ENCODE data around the gene PTPMT1.

Gene PTPMT1

GRCh38 chr11:47607380-47607779, 42.0 kb downstream of the PTPMT1 start:
- DNase-seq (ENCODE audit: low read depth in 3 of 3) = no peak

GRCh38 chr11:47609675-47610074, 44.3 kb downstream of the PTPMT1 start:
- DNase-seq (ENCODE audit: low read depth in 3 of 3) = no peak

DNA sequence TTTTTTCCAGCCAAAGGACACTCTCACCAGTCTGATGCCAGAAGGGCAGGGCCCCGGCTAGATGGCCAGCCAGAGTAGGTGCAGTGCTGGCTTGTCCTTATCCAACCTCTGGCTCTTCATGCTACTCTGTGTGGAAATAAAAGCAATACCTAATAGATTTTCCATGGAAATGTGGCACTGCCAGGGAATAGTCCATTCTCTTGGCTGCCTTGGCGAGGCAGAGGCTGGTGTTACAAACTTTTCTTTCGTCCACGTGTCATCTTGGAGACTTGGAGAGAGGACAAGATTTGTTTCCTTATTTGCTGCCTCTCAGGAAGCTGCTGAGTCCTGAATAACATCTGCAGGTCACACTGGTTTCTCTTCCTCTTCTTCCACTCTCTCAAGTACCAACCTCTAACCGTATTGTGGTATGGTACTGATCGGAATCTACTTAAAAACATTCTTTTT, 46.0 kb downstream of the PTPMT1 start:
- no peak for DNase-seq (ENCODE audit: low read depth in 3 of 3)

DNA sequence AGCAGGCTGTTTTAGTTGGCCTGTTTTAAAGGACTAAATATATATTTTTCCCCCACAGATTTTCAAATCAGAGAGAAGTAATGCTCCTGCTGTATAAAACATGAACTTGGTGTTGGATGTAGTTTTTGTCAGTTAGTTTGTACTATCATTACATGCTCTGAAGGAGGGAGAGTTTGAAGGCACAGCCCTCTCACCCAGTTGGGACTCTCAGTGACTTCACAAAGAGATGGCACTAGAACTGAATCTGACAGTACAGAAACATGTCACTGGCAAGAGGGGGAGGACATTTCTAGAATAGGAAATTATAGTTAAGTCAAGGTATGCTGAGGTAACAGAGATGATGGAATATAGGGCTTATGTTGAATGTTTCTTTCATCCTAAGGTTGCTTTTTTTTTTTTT, 49.9 kb downstream of the PTPMT1 start:
- DNase-seq (ENCODE audit: low read depth in 3 of 3) = no peak

GRCh38 chr11:47616726-47617416, 51.5 kb downstream of the PTPMT1 start:
- no peak for DNase-seq (ENCODE audit: low read depth in 3 of 3)

- no peak for DNase-seq (ENCODE audit: low read depth in 3 of 3)
Measured at GRCh38 chr11:47617417-47617809, 52.0 kb downstream of the PTPMT1 start.

- no peak for DNase-seq (ENCODE audit: low read depth in 3 of 3)
Measured at GRCh38 chr11:47620836-47621378, 55.5 kb downstream of the PTPMT1 start.
